CD4-positive, alpha-beta T cell treated with Interleukin-4 for 4 hours (primary cell): ENCODE data around the gene PALMD.

Experiments used
- DNase-seq: peaks from one replicate; pipeline ENCODE4 v3.0.0-alpha.2; 2020

Gene PALMD

DNA sequence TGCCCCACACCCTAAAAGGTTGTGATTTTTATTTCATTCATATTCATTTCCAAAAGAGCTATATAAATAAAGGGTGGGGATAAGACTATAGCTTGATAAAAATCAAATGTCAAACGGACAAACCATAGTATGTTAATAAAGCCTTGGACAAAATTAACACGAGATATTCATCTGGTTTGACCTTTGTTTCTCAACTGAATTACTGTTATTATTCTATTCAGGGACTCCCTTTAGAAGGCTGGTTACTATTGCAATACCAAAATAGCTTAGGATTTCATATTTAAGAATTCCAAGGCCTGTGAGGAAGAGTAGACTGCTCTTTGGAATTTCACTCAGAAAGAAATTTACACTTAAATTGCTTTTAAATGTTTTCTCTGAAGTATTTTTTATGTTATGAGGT lies 10.2 kb upstream of the PALMD start:
- no peak for DNase-seq

DNA sequence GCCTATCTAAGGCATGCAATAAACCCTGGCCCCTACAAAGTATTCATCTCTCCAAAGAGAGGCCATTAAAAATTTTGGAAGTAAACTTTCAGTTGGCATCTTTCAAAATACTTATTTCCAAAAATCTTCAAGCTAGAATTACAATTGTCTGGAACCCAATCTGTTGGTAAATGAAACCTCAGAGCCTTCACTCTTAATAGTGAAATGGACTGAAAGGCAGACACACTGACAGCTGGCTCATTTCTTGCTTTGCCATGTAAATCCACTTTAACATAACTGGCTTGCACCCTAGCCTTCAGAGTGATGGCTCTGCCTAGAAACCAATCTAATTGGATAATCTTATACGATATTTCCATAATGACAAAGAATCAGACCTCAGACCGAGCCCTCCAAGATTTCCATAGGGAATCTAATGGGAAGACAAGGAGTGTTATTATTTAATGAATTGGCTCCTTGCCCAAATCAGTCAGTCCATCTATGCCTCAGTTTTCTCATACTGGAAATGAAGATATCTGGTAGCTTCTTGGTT lies 9.2 kb upstream of the PALMD start:
- no peak for DNase-seq

DNA sequence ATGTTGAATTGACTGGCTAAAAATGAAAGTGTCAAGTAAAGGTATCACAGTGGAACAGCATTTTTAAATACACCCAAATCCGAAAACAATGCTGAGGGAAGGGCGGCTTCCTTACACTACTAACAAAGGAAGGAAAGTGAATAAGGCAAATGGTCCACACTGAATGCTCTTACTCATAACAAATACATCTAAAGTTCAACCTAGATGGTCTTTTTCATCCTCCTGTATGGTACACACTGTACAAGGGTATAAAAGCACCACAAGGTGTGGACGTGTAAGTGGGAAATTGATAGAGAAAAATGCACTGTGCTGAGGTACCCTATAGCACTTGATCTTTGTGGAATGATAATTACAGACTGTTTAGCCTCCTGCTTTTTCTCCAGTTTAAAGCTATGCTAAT lies 7.1 kb upstream of the PALMD start:
- DNase-seq = no peak

DNA sequence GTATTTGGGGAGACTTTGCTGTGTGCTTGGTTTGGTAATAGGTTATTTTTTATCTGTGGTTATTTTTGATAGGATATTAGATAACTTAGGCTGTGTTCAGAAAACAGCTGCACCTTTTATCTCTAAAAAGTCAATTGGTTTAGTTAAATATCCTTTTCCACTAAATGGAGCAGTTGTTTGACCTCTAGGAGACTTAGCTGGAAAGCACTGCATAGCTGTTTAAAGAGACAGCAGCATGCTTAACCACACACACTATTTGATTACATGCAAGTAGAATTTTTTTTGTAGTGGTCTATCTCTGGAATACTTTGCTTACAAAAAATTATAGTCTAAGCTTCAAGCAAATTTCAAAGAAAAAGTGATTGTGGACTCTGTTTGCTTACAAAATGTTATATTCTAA lies 6.5 kb upstream of the PALMD start:
- no peak for DNase-seq

DNA sequence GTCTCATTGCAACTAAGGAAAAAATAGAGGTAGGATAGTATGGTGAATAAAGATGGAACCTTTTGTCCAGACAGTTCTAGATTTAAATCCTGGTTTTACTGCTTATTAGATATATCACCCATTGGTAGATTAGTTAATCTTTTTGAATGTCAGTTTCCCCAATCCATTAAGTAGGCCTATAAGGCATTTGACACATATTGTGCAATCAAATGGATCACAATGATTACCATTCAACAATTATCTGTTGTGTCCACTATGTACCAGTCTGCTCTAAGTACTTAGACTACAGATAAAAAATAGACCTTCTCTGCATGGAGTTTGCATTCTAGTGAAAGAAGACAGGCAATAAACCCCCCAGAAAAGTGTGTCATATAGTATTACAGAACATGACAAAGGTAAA lies 6.0 kb upstream of the PALMD start:
- no peak for DNase-seq

GRCh38 chr1:99640672-99641071 lies 5.2 kb upstream of the PALMD start:
- DNase-seq = no peak

DNA sequence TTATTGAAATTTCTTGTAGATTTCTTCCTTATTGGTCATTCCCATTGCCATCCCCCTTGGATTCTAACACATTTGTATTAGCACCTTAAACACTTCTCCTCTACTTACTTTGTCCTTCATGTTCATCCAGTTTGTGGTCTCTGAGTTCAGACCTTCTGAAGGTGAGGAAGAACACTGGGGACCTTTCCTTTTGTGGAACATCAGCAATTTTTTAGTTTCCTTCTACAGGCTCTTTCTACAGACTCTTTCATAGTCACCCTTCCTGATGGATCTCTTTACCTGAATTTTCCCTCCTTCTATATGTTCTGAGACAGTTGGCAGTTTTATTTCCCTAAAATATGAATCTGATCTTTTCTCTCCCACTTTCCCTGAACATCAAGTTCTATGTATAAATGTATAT lies 4.4 kb upstream of the PALMD start:
- no peak for DNase-seq

- DNase-seq = no peak
These were observed 3.9 kb upstream of the PALMD start for GRCh38 chr1:99642053-99642452.

DNA sequence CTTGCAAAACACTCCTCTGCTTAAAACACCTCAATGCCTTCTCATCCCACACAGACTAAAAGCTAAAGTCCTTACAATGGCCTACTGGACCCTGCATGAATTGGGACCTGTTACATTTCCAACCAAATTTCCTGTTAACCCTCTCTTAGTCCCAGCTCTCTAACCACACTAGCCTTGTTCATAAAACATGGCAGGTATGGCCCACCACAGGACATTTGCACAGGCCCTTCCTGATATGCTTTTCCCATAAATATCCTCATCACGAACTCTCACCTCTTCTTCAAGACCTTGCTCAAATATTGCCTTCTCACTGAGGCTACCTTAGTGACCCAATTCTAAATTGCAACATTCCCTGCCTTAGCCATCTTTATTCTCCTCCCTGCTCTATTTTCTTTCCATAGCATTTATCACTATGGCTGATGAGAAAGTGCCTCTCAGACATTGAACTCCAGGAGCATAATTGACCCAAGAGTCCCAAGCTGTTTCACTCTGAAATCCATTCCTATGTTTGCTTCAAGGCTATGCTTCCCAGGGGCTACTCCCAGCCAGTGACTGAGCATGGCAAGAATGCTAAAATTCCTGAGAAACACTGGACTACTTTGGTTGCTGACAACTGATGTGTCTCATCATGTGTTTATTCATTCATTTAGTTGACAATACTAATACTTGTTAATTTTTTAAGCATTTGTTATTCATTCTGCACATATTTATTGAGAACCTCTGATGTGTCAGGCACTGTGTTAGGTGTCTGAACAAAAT lies 2.7 kb upstream of the PALMD start:
- no peak for DNase-seq

DNA sequence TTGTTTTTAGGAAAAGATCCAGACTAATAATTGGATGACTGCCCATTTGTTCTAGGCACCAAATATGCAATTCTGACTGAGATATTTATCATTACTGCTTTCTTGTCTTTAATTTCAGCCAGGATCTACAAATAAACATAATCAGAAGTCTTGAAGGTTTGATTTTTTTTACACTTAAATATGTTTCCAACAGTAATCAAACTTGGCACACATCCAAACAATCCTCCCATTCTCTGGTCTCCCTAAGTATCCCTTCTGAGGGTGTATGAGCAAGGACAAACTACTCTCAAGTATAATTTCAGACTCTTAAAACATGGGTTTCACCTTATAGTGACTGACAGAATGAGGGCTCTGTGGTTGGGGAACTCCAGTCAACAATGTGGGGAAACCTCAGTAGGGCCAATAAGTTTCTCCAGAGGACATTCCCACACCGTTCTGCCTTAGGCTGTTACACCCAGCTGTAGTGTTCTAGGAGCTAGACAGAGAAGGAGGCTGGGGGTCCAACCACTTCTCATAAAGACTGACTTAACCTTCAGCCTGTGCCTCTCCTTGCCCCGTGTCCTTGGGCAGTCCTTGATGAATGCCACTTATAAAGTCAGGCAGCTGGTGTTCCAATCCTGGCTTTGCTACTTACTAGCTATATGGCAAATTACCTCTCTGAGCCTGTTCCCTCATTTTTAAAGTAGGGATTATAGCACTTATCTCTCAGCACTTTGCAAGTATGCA lies 1.5 kb upstream of the PALMD start:
- no peak for DNase-seq

- DNase-seq = no peak
These were observed 710 bp upstream of the PALMD start for GRCh38 chr1:99645203-99645602.

DNA sequence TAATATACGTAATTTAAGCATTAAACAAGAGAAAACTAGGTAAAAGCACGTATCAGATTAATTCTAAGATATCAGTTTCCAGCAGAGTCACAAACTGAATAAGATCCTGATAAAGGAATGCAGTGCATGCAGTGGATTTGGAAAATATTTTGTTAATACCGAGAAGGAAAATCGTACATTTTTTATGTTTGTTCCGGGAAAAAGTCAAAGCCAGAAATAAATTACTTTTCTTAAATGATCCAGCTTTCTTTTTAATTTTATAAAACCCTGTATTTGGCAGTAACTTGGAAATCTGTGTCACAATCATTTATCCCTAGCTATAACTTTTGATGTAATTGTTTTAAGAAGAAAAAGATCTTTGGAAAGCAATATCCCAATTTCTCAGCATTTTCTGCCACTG lies 955 bp downstream of the PALMD start:
- no peak for DNase-seq

DNA sequence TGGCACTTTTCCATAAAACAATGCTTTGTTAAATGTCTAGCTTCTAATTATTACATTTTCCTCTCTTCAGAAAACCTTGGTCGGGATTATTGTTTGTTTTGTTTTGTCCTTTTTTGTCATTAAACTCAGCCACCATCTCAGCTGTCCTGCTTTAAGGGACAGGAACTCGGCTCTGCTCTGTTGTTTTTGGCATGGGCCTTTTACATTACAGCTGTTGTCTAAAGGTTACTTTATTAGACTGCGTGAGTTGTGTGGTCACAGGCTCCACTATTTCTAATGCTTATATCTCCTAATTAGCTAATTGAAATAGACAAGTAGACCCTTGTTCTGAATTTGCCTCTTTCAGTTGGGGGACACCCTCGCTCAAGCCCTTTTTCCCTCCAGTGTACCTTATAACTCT lies 1.6 kb downstream of the PALMD start:
- no peak for DNase-seq

- no peak for DNase-seq
These were observed 2.2 kb downstream of the PALMD start for GRCh38 chr1:99648107-99648506.

DNA sequence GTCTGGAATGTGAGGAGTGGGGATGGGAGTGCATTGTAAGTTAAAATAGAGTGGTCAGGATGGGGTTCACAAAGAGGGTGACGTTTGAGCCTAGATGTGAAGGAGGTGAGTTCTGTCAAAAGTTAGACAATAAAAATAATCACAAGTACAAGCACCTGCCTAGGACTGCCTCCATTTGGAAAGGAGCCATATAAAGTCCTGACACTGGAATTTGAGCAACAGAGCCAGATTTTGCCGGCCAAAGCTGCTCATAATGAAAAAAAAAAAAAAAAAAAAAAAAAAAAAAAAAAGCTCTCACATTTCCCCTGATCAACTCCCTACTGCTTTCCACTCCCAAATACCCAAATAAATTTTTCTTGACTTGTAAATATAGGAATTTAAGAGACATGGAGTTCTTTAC lies 4.1 kb downstream of the PALMD start:
- no peak for DNase-seq

- no peak for DNase-seq
These were observed 5.0 kb downstream of the PALMD start for GRCh38 chr1:99650773-99651437.

GRCh38 chr1:99652881-99653281 lies 7.0 kb downstream of the PALMD start:
- DNase-seq = no peak

DNA sequence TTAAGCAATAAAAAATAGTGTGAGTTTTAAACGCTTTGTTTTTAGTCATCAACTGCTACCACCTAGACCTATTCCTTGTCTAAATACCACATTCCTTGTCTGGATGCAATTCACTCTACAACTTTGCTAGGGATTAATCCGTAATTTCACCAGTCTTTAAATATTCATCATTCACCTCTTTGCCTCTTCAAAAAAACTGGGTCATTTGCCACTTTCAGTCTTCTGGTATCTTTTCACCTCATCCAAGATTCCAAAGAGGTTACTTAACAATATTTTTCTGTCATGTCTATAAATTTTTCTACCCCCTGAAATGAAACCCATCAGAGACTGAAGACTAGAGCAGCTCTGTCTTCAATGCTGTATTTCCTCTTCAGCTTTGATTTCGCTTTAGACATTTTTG lies 9.5 kb downstream of the PALMD start:
- no peak for DNase-seq

GRCh38 chr1:99656701-99657100 lies 10.8 kb downstream of the PALMD start:
- no peak for DNase-seq

DNA sequence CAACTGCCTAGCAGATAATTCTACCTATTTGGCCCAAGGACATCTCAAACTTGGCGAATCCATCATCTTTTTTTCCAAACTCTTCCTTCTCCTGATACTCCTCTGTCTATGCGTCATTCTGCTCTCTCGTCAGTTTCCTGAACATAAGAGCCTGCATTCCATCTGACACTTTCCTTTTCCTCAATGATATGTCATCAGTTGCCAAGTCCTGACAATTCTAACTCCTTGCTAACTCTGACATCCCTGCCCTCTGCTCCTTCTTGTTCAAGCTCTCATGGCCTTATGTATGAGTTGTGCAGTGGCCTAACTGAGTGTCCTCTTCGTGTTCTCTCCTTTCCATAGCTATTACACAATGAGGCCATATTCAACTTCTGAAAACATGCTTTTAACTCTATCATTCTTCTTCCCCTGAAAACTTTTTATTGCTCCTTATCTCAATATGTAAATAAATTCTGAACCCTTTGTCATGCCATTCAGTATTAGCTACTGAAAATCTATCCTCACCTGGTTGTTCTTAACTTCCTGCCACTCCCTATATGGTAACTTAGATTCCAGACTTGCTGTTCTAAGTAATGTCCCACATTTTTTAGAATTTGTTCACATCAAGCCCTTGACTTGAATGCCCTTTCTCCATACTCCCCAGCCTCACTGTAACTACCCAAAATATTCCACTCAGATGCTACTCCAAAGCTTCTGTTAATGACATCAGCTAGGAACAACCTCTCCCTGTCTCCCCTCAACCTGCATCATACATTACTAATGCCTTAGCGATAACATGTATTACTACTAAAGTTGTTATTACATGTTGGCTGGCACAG lies 11.5 kb downstream of the PALMD start:
- DNase-seq = no peak

GRCh38 chr1:99658031-99658290 lies 12.0 kb downstream of the PALMD start:
- DNase-seq = no peak

- DNase-seq = no peak
These were observed 13.9 kb downstream of the PALMD start for GRCh38 chr1:99659755-99660210.

DNA sequence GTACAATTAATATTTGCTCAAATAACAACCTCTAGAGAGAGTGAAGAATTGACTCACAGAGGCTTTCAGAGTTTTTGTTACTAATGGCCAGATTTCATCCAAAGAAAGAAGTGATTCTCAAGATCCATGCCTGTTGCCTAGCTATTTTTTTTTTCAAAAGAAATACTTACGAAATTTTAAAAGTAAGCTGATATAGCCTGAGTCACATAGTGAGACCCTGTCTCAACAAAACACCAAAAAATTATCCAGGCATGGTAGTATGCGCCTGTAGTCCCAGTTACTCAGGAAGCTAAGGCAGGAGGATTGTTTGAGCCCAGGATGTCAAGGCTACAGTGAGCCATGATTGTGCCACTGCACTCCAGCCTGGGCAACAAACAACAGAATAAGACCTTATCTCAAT lies 14.6 kb downstream of the PALMD start:
- DNase-seq = no peak
